Cardiac fibroblast (primary cell): ENCODE data around the gene NT5M.
A peak's percentile ranks its signal among the peaks of the same experiment; 100 is the strongest.

ENCODE experiments used
- DNase-seq, 2 donors: peaks; one replicate each; pipeline versions ENCODE4 v3.0.0 to v3.0.0-alpha.2; 2010; ENCODE audit warnings: low read depth in 2 of 2
- H3K4me3 ChIP-seq, 2 donors: replicated peaks in 1 of 2; 1 replicate in 1 of 2; 2 replicates in 1 of 2; pipeline ENCODE4 v1.5.1; 2011; ENCODE audit warnings: low read depth in 2 of 2, low read length in 2 of 2, mild to moderate bottlenecking in 2 of 2, moderate library complexity in 1 of 2
- CTCF ChIP-seq: IDR thresholded peaks from one replicate; pipeline ENCODE4 v1.5.1; 2011; ENCODE audit warnings: low read depth, mild to moderate bottlenecking, low read length, inconsistent platforms

The NT5M gene

GRCh38 chr17:17366235-17366634 lies 63.1 kb downstream of the NT5M start:
- no peak overlapping the region for H3K4me3 ChIP-seq
- no peak for TF ChIP-seq CTCF
- DNase-seq = no peak

GRCh38 chr17:17366941-17367875 lies 64.0 kb downstream of the NT5M start:
- TF ChIP-seq CTCF = no peak
- no peak for DNase-seq
- H3K4me3 ChIP-seq = no peak overlapping the region

GRCh38 chr17:17367931-17368330 lies 64.8 kb downstream of the NT5M start:
- DNase-seq = no peak
- no peak for TF ChIP-seq CTCF
- no peak overlapping the region for H3K4me3 ChIP-seq

- no peak for TF ChIP-seq CTCF
- H3K4me3 ChIP-seq = no peak overlapping the region
- DNase-seq = no peak
Measured at GRCh38 chr17:17370711-17371110, 67.5 kb downstream of the NT5M start.

- H3K4me3 ChIP-seq = no peak overlapping the region
- TF ChIP-seq CTCF = no peak
- DNase-seq = no peak
Measured at GRCh38 chr17:17372856-17373520, 69.8 kb downstream of the NT5M start.

GRCh38 chr17:17375841-17376240 lies 72.7 kb downstream of the NT5M start:
- DNase-seq = peak in 1 of 2 donors; percentile 76
- no peak for TF ChIP-seq CTCF
- no peak overlapping the region for H3K4me3 ChIP-seq
